ENCODE results near the gene SART1. TPM values are rescaled to one million over a fixed set of nuclear protein-coding genes. Genes with fewer than 3 reads are reported as not detected.
A peak's percentile ranks its signal among the peaks of the same experiment; 100 is the strongest.

SART1 gene
- polyA plus RNA-seq, 1 donor from 2014 or later, result 34.9 TPM

DNA sequence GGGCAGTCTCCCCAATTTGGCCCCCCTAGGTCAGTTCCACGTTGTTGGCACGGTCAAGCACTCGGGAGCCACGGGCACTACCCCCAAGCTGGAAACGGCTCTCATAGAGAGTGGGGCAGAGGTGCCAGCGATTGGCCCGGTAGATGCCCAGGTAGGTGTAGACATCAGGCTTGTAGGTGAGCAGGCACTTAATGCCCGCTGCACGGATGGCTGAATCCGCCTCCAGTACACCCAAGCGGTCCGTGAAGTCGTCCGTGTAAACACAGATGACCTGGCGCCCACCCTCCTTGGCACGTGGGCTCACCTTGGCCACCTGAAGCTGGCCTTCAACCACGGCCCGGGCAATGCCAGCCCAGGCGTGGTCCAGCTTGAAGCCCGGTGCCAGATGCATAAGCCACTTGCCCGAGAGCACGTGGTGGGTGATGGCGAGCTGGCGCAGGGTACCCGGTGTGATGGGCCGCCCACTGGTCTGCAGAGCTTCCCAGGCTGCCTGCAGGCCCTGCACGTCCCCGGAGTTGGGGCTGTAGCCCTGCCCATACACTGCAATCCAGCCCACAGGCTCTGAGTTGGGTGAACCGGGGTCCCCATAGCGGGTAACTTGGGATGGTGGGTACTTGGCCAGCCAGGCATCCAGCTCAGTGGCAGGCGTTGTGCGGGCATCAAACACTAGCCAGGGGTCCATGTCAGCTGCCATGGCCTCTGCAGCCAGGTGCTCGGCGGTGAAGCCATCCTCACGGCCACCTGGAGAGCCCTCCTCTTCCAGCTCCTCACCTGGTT, 43.9 kb upstream of the SART1 start:
- no peaks in the 10 kb centered on the region for H4K20me1 ChIP-seq (ENCODE audit: insufficient read depth)
- H3K9me3 ChIP-seq (ENCODE audit: low read length), result no peaks in the 10 kb centered on the region
- H3F3A ChIP-seq (ENCODE audit: insufficient read depth, low read length, poor library complexity, severe bottlenecking), result no peaks in the 10 kb centered on the region
- peak overlapping the region; percentile 92 for H3K9ac ChIP-seq (ENCODE audit: low read length)
- H3K27me3 ChIP-seq (ENCODE audit: insufficient read depth, low read depth, low read length), result no peaks in the 10 kb centered on the region
- H3K27ac ChIP-seq (ENCODE audit: low read length), result no peak overlapping the region
- no peak for TF ChIP-seq POLR2AphosphoS5 (IDR thresholded peaks at IDR 0.05)
- TF ChIP-seq SMC3 (conservative IDR thresholded peaks at IDR 0.05; ENCODE audit: poor library complexity), result no peak
- TF ChIP-seq, protein P1, sequence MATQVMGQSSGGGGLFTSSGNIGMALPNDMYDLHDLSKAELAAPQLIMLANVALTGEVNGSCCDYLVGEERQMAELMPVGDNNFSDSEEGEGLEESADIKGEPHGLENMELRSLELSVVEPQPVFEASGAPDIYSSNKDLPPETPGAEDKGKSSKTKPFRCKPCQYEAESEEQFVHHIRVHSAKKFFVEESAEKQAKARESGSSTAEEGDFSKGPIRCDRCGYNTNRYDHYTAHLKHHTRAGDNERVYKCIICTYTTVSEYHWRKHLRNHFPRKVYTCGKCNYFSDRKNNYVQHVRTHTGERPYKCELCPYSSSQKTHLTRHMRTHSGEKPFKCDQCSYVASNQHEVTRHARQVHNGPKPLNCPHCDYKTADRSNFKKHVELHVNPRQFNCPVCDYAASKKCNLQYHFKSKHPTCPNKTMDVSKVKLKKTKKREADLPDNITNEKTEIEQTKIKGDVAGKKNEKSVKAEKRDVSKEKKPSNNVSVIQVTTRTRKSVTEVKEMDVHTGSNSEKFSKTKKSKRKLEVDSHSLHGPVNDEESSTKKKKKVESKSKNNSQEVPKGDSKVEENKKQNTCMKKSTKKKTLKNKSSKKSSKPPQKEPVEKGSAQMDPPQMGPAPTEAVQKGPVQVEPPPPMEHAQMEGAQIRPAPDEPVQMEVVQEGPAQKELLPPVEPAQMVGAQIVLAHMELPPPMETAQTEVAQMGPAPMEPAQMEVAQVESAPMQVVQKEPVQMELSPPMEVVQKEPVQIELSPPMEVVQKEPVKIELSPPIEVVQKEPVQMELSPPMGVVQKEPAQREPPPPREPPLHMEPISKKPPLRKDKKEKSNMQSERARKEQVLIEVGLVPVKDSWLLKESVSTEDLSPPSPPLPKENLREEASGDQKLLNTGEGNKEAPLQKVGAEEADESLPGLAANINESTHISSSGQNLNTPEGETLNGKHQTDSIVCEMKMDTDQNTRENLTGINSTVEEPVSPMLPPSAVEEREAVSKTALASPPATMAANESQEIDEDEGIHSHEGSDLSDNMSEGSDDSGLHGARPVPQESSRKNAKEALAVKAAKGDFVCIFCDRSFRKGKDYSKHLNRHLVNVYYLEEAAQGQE (IDR thresholded peaks at IDR 0.05; ENCODE audit: borderline replicate concordance), result no peak
- no peak for TF ChIP-seq TAF1 (IDR thresholded peaks at IDR 0.05; ENCODE audit: low read depth)
- TF ChIP-seq EZH2 (IDR thresholded peaks at IDR 0.05; ENCODE audit: borderline replicate concordance, insufficient read depth, low read length, poor library complexity, severe bottlenecking), result no peak
- no peak for TF ChIP-seq MXI1 (conservative IDR thresholded peaks at IDR 0.05; ENCODE audit: poor library complexity, severe bottlenecking)
- TF ChIP-seq CTCF (IDR thresholded peaks at IDR 0.05; ENCODE audit: poor library complexity, severe bottlenecking), result no peak
- no peak for TF ChIP-seq EP300 (conservative IDR thresholded peaks at IDR 0.05; ENCODE audit: poor library complexity, severe bottlenecking)
- no peak for TF ChIP-seq RAD21 (conservative IDR thresholded peaks at IDR 0.05)
- peaks cover 20% of the 10 kb centered on the region for H3K79me2 ChIP-seq (replicated peaks; ENCODE audit: insufficient read depth, low read length)
- peak overlapping the region; percentile 97 for H3K4me3 ChIP-seq (ENCODE audit: low read length)
- no peaks in the 10 kb centered on the region for H3K9me2 ChIP-seq (ENCODE audit: insufficient read depth, low read length)
- H3K4me2 ChIP-seq (ENCODE audit: low read length), result peak overlapping the region; percentile 64
- no peaks in the 10 kb centered on the region for H3K36me3 ChIP-seq (ENCODE audit: insufficient read depth, low read length)
- H2AFZ ChIP-seq (ENCODE audit: low read depth, low read length), result no peak overlapping the region

GRCh38 chr11:65918211-65919140, 43.1 kb upstream of the SART1 start, which contains the start of gene C11orf68:
Gene C11orf68, minus strand, starts transcription at chr11:65919062. Its CDS starts 31 bp downstream, at chr11:65919031.
- no peaks in the 10 kb centered on the region for H3K36me3 ChIP-seq (ENCODE audit: insufficient read depth, low read length)
- H3K9ac ChIP-seq (ENCODE audit: low read length), result peak within 1 kb of the TSS; percentile 92
- no peaks in the 10 kb centered on the region for H3F3A ChIP-seq (ENCODE audit: insufficient read depth, low read length, poor library complexity, severe bottlenecking)
- peak within 1 kb of the TSS; percentile 65 for H2AFZ ChIP-seq (ENCODE audit: low read depth, low read length)
- no peaks in the 10 kb centered on the region for H3K9me3 ChIP-seq (ENCODE audit: low read length)
- peak within 1 kb of the TSS; percentile 97 for H3K4me3 ChIP-seq (ENCODE audit: low read length)
- H4K20me1 ChIP-seq (ENCODE audit: insufficient read depth), result no peaks in the 10 kb centered on the region
- peak within 1 kb of the TSS; percentile 92 for H3K4me2 ChIP-seq (ENCODE audit: low read length)
- no peak for TF ChIP-seq RAD21 (conservative IDR thresholded peaks at IDR 0.05)
- TF ChIP-seq MXI1 (conservative IDR thresholded peaks at IDR 0.05; ENCODE audit: poor library complexity, severe bottlenecking), result peak; percentile 15
- no peak for TF ChIP-seq CTCF (IDR thresholded peaks at IDR 0.05; ENCODE audit: poor library complexity, severe bottlenecking)
- TF ChIP-seq, protein P1 (IDR thresholded peaks at IDR 0.05; ENCODE audit: borderline replicate concordance), result peak; percentile 58
- peak; percentile 75 for TF ChIP-seq POLR2AphosphoS5 (IDR thresholded peaks at IDR 0.05)
- no peak for TF ChIP-seq EZH2 (IDR thresholded peaks at IDR 0.05; ENCODE audit: borderline replicate concordance, insufficient read depth, low read length, poor library complexity, severe bottlenecking)
- peak; percentile 24 for TF ChIP-seq TAF1 (IDR thresholded peaks at IDR 0.05; ENCODE audit: low read depth)
- no peak for TF ChIP-seq EP300 (conservative IDR thresholded peaks at IDR 0.05; ENCODE audit: poor library complexity, severe bottlenecking)
- TF ChIP-seq SMC3 (conservative IDR thresholded peaks at IDR 0.05; ENCODE audit: poor library complexity), result no peak
- no peaks in the 10 kb centered on the region for H3K9me2 ChIP-seq (ENCODE audit: insufficient read depth, low read length)
- no peaks in the 10 kb centered on the region for H3K27me3 ChIP-seq (ENCODE audit: insufficient read depth, low read depth, low read length)
- H3K27ac ChIP-seq (ENCODE audit: low read length), result peak within 1 kb of the TSS; percentile 74
- H3K79me2 ChIP-seq (replicated peaks; ENCODE audit: insufficient read depth, low read length), result peaks cover 20% of the 10 kb centered on the region
